B cell (primary cell): ENCODE measurements around the gene ZDHHC7. TPM values are rescaled to one million over a fixed set of nuclear protein-coding genes. Genes with fewer than 3 reads are reported as not detected.

Experiments
- ATAC-seq: fragments of 200-7000 bp; cut with Tn5 transposase; one replicate; pipeline ENCODE4 v1.10.0; 2021; ENCODE audit warnings: low read depth, mild to moderate bottlenecking, moderate number of reproducible peaks, moderate library complexity
- CTCF ChIA-PET: fragments of 350-600 bp; sonication (Branson Sonifier 250); formaldehyde crosslinking; loops from one replicate; lab custom pipeline; 2021; ENCODE audit warnings: antibody characterized with exemption, inconsistent platforms; lab: Charles Lee
- POLR2A ChIA-PET: fragments of 350-600 bp; sonication (Branson Sonifier 250); formaldehyde crosslinking; loops from one replicate; lab custom pipeline; 2021; ENCODE audit warnings: antibody characterized with exemption; lab: Charles Lee
- DNase-seq: peaks from one replicate; pipeline ENCODE4 v3.0.0; 2013
- H2AFZ ChIP-seq: 2 replicates; pipeline ENCODE4 v1.6.1; 2012; ENCODE audit warnings: mild to moderate bottlenecking, low read depth, low read length; ENCODE audit not compliant: insufficient read depth, poor library complexity, severe bottlenecking
- H3K27ac ChIP-seq, 2 donors: 1 replicate in 1 of 2; 2 replicates in 1 of 2; pipeline ENCODE4 v1.5.1; 2012 to 2013; ENCODE audit warnings: low read length in 2 of 2, mild to moderate bottlenecking in 2 of 2, moderate library complexity in 1 of 2
- H3K27me3 ChIP-seq, 4 experiments: fragments of 200-600 bp in 1 of 4; sonication (generic) in 1 of 4; replicated peaks in 1 of 4; 1 replicate in 2 of 4; 2 replicates in 2 of 4; pipeline versions ENCODE4 v1.6.1 to v1.7.0; 2013 to 2016; ENCODE audit warnings: low read length in 3 of 4, mild to moderate bottlenecking in 2 of 4, mixed read lengths in 1 of 4, moderate library complexity in 1 of 4; ENCODE audit not compliant: insufficient read depth in 4 of 4, control insufficient read depth in 3 of 4; ENCODE audit errors: control extremely low read depth in 1 of 4
- H3K36me3 ChIP-seq, 2 experiments: replicated peaks in 1 of 2; 1 replicate in 1 of 2; 2 replicates in 1 of 2; pipeline versions ENCODE4 v1.6.1 to v1.7.1; 2013; ENCODE audit warnings: low read length in 1 of 2; ENCODE audit not compliant: insufficient read depth in 2 of 2, control insufficient read depth in 1 of 2; ENCODE audit errors: control extremely low read depth in 1 of 2, extremely low read depth in 1 of 2
- H3K4me1 ChIP-seq, 2 donors: fragments of 200-600 bp in 1 of 2; sonication (generic) in 1 of 2; 1 replicate in 1 of 2; 2 replicates in 1 of 2; pipeline versions ENCODE4 v1.5.1 to v1.6.1; 2013 to 2017; ENCODE audit warnings: low read length in 2 of 2; ENCODE audit not compliant: control insufficient read depth in 2 of 2, insufficient read depth in 2 of 2
- H3K4me2 ChIP-seq: replicated peaks from 2 replicates; pipeline ENCODE3; 2012; ENCODE audit warnings: mild to moderate bottlenecking, low read depth, low read length; ENCODE audit not compliant: poor library complexity, severe bottlenecking
- H3K4me3 ChIP-seq, 5 experiments: fragments of 200-600 bp in 1 of 5; sonication (generic) in 1 of 5; 1 replicate in 3 of 5; 2 replicates in 2 of 5; pipeline versions ENCODE4 v1.5.1 to v1.7.0; 2011 to 2016; ENCODE audit warnings: low read length in 4 of 5, mild to moderate bottlenecking in 4 of 5, low read depth in 2 of 5, control low read depth in 1 of 5, moderate library complexity in 1 of 5; ENCODE audit not compliant: insufficient read depth in 1 of 5; ENCODE audit errors: control extremely low read depth in 1 of 5, extremely low read depth in 1 of 5
- H3K79me2 ChIP-seq: fragments of 200-600 bp; sonication (generic); one replicate; pipeline ENCODE4 v1.6.0; 2016; ENCODE audit warnings: low read length; ENCODE audit not compliant: control insufficient read depth, insufficient read depth
- H3K9ac ChIP-seq: fragments of 200-600 bp; sonication (generic); 2 replicates; pipeline ENCODE4 v1.6.1; 2017; ENCODE audit warnings: mild to moderate bottlenecking, low read length, moderate library complexity
- H3K9me3 ChIP-seq, 3 donors: one replicate each; pipeline versions ENCODE4 v1.6.1 to v1.7.1; 2013; ENCODE audit warnings: low read length in 2 of 3; ENCODE audit not compliant: control insufficient read depth in 2 of 3, insufficient read depth in 1 of 3; ENCODE audit errors: control extremely low read depth in 1 of 3
- H4K20me1 ChIP-seq: 2 replicates; pipeline ENCODE4 v1.6.0; 2012; ENCODE audit warnings: mild to moderate bottlenecking, low read length; ENCODE audit not compliant: insufficient read depth, control insufficient read depth, poor library complexity, severe bottlenecking
- H3K27ac Mint-ChIP-seq: one replicate; pipeline ENCODE4 v1.8.0; 2021; ENCODE audit warnings: mixed read lengths
- H3K27me3 Mint-ChIP-seq: one replicate; pipeline ENCODE4 v1.8.0; 2021; ENCODE audit warnings: mixed read lengths
- H3K4me1 Mint-ChIP-seq: one replicate; pipeline ENCODE4 v1.8.0; 2021; ENCODE audit warnings: mixed read lengths
- H3K4me3 Mint-ChIP-seq: one replicate; pipeline ENCODE4 v1.8.0; 2021; ENCODE audit warnings: mixed read lengths
- H3K9me3 Mint-ChIP-seq: one replicate; pipeline ENCODE4 v1.8.0; 2022; ENCODE audit warnings: mixed read lengths; ENCODE audit not compliant: insufficient read depth
- EZH2 ChIP-seq: IDR thresholded peaks from 2 replicates; pipeline ENCODE4 v1.6.1; 2012; ENCODE audit warnings: borderline replicate concordance, low read depth, mild to moderate bottlenecking, moderate library complexity, low read length; ENCODE audit not compliant: insufficient read depth, poor library complexity, severe bottlenecking
- WGBS: methylation state at CpG from one replicate; pipeline ENCODE4 v1.1.5; 2013; ENCODE audit warnings: missing lambda C conversion rate; ENCODE audit not compliant: insufficient coverage; 5-methylcytosine and 5-hydroxymethylcytosine counted together
- intact Hi-C: fragments of 100-400 bp; cut with micrococcal nuclease; formaldehyde crosslinking; loops from one replicate; pipeline ENCODE4 v1.10.0; 2022
- polyA plus RNA-seq: library from polyadenylated mRNA; depleted of rRNA; stranded (reverse); fragments of >200 nt; gene quantifications from 2 replicates; pipeline ENCODE4 v1.2.3, GENCODE V29; 2012
- total RNA-seq, 2 donors: library from RNA; stranded (reverse); fragments of 120-200 nt in 1 of 2; gene quantifications; 1 replicate in 1 of 2; 2 replicates in 1 of 2; pipeline versions ENCODE4 v1.2.3 to v1.2.4, GENCODE V29; 2013 to 2022
- TF ChIP-seq, protein P1 (sequence below): fragments of 200-600 bp; IDR thresholded peaks from one replicate; pipeline ENCODE4 v1.8.0; 2022; ENCODE audit warnings: antibody characterized with exemption, mild to moderate bottlenecking

Gene ZDHHC7
- total and polyA plus RNA-seq, 2 donors (not counting 1 experiment from before 2014, with no cell fraction given), result 25.2 to 36.1 TPM

DNA sequence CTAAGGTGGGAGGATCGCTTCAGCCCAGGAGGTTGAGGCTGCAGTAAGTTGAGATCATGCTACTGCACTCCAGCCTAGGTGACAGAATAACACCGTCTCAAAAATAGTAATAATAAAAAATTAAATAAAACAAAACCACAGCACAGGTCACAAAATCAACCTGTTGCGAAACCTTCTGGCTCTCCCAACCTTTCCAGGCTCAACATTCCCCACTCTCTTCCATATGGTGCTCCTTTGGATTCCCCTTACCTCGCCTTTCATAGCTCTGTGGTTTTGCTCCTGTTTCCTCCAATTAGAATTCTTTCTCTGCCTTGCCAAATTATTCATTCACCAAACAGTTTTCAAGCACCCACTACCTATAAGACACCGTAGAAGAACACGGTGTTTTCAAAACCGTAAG is 4.7 kb downstream of the ZDHHC7 start:
- Histone ChIP-seq H2AFZ (no peak overlapping the region), H3K27me3 (no peaks in the 10 kb centered on the region), H3K27ac (no peak overlapping the region), H4K20me1 (peaks cover 74% of the 10 kb centered on the region), H3K4me2 (no peak overlapping the region), H3K4me1 (peaks cover 24 to 27% of the 10 kb centered on the region in 2 donors), H3K36me3 (peaks cover 5 to 7% of the 10 kb centered on the region in 2 experiments), H3K9me3 (no peaks in the 10 kb centered on the region), H3K9ac (no peak overlapping the region), H3K79me2 (peaks cover 94% of the 10 kb centered on the region), H3K4me3 (no peak overlapping the region)
- ChIA-PET CTCF (interaction anchor here (0.6 kb wide), 1 partner anchor 22 kb away, joined by 3 read pairs; no protein-coding TSS in a partner anchor), POLR2A (no interaction called here)
- Mint-ChIP-seq H3K4me1 (peaks cover 70% of the 10 kb centered on the region), H3K27ac (no peak overlapping the region), H3K9me3 (no peaks in the 10 kb centered on the region), H3K4me3 (no peak overlapping the region), H3K27me3 (no peaks in the 10 kb centered on the region)
- intact Hi-C loops, result no loop called here
- DNase-seq (no peak), ATAC-seq (no peak)
- TF ChIP-seq, protein P1, sequence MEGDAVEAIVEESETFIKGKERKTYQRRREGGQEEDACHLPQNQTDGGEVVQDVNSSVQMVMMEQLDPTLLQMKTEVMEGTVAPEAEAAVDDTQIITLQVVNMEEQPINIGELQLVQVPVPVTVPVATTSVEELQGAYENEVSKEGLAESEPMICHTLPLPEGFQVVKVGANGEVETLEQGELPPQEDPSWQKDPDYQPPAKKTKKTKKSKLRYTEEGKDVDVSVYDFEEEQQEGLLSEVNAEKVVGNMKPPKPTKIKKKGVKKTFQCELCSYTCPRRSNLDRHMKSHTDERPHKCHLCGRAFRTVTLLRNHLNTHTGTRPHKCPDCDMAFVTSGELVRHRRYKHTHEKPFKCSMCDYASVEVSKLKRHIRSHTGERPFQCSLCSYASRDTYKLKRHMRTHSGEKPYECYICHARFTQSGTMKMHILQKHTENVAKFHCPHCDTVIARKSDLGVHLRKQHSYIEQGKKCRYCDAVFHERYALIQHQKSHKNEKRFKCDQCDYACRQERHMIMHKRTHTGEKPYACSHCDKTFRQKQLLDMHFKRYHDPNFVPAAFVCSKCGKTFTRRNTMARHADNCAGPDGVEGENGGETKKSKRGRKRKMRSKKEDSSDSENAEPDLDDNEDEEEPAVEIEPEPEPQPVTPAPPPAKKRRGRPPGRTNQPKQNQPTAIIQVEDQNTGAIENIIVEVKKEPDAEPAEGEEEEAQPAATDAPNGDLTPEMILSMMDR, result no peak
- TF ChIP-seq EZH2, result no peak
- WGBS, result 96% methylated on average over 3 of the region's 7 CpGs

DNA sequence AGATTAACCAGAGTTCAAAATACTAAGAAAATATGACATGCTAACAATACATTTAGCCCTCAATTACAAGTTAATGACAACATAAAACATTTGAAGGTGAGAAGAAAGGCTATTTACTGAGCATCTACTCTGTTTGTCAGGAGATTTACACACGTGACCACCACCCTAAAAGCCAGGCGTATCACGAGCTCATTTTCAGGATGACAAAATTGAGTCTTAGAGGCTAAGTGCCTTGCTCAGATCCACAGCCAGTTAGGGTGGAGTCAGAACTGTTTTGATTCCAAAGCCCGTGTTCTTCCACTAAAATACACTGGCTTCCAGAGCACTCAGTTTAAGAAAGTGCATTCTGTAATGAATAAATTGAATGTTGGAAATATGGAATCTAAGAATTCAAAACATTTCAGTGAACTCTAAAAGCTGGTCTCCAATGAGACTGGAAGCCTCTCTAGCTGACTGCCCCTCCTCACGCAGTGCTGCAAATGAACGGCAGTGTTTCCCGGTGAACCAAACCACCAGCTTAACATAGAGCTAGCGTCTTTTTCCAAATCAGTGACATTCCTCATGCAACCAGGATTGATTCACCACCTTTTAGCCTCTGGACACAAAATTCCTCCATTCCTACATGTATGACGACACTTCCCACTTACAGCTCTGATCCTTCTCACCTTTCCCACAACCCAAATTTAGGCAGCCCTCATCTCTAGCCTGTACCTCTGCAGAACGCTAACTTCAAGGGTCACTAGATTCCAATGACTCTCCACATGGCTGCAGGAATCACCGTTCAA is 5.9 kb downstream of the ZDHHC7 start:
- H3K79me2 ChIP-seq, result peaks cover 98% of the 10 kb centered on the region
- POLR2A ChIA-PET, result interaction anchor here (0.5 kb wide), 1 partner anchor 18 kb away, joined by 3 read pairs; no protein-coding TSS in a partner anchor
- H3K4me1 ChIP-seq, result peaks cover 20 to 22% of the 10 kb centered on the region in 2 donors
- H3K27me3 ChIP-seq, result no peaks in the 10 kb centered on the region
- Mint-ChIP-seq H3K9me3 (no peaks in the 10 kb centered on the region), H3K27ac (no peak overlapping the region), H3K27me3 (no peaks in the 10 kb centered on the region), H3K4me3 (no peak overlapping the region), H3K4me1 (peaks cover 70% of the 10 kb centered on the region)
- intact Hi-C loops, result no loop called here
- DNase-seq (no peak), ATAC-seq (no peak)
- CTCF ChIA-PET, result no interaction called here
- TF ChIP-seq, protein P1, result no peak
- no peak for TF ChIP-seq EZH2
- H4K20me1 ChIP-seq, result peaks cover 81% of the 10 kb centered on the region
- no peak overlapping the region for H3K9ac ChIP-seq
- no peak overlapping the region for H3K4me2 ChIP-seq
- no peak overlapping the region for H2AFZ ChIP-seq
- no peaks in the 10 kb centered on the region for H3K9me3 ChIP-seq
- no peak overlapping the region for H3K27ac ChIP-seq
- H3K36me3 ChIP-seq, result peaks cover 7 to 8% of the 10 kb centered on the region in 2 experiments
- WGBS, result 91% methylated on average over 10 of the region's 11 CpGs
- no peak overlapping the region for H3K4me3 ChIP-seq
